Ovary (tissue), 3 donors: ENCODE measurements around the gene WASF3.

ENCODE experiments used
- EP300 ChIP-seq: sonication (generic); formaldehyde crosslinking; IDR thresholded peaks from one replicate; pipeline ENCODE4 v1.6.1; 2017; ENCODE audit warnings: antibody characterized with exemption
- POLR2A ChIP-seq: fragments of 450-650 bp; IDR thresholded peaks from one replicate; pipeline ENCODE4 v1.6.1; 2017; ENCODE audit warnings: antibody characterized with exemption, mild to moderate bottlenecking, moderate library complexity
- TF ChIP-seq, protein P1 (sequence below), 3 donors: fragments of 450-650 bp in 2 of 3; fragments of 200-600 bp in 1 of 3; IDR thresholded peaks; one replicate each; pipeline versions ENCODE4 v1.5.1 to v1.8.0; 2016 to 2022; ENCODE audit warnings: antibody characterized with exemption in 3 of 3, mild to moderate bottlenecking in 1 of 3
- donor health status: DM: no; HTN: no; CAD: no.

DNA sequence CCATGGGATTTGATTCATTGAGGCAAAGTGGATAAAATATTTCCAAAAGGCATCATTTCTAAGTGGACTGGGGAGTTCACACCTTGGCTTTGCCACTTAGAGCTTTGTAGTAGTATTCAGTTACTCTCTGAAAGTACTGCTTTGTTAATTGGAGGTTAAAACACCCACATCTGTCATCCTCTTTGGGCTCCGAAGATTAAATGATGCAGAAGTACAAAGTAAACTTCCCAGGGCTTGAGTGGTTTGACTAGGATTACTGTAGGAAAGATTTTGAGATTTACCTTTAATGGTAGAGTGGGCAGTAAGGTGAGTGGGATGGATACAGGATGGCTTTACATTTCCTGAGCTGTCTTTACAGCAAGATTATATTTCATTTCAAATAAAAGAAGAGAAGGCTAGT, 42.4 kb downstream of the WASF3 start:
- TF ChIP-seq, protein P1, sequence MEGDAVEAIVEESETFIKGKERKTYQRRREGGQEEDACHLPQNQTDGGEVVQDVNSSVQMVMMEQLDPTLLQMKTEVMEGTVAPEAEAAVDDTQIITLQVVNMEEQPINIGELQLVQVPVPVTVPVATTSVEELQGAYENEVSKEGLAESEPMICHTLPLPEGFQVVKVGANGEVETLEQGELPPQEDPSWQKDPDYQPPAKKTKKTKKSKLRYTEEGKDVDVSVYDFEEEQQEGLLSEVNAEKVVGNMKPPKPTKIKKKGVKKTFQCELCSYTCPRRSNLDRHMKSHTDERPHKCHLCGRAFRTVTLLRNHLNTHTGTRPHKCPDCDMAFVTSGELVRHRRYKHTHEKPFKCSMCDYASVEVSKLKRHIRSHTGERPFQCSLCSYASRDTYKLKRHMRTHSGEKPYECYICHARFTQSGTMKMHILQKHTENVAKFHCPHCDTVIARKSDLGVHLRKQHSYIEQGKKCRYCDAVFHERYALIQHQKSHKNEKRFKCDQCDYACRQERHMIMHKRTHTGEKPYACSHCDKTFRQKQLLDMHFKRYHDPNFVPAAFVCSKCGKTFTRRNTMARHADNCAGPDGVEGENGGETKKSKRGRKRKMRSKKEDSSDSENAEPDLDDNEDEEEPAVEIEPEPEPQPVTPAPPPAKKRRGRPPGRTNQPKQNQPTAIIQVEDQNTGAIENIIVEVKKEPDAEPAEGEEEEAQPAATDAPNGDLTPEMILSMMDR (IDR thresholded peaks at IDR 0.05): no peak
- TF ChIP-seq POLR2A (no peak), EP300 (no peak)
